ENCODE results near the gene INKA2.

DNA sequence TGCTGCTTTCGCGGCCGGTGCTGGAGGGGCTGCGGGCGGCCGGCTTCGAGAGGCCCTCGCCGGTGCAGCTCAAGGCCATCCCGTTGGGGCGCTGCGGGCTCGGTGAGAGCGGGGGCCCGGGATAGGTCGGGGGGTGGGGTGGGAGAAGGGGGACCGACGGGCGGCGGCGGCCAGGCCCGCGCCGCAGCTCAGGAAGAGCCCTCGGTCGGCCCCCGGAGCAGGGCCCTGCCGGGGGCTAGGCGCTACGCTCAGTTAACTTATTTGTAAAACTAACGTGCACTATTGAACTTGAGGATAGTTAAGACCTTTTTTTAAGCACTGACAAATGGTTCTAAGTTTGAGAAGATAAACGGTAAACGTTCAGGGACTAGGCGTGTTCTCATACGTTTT, 16.9 kb upstream of the INKA2 start:
- TF ChIP-seq EZH2 (IDR thresholded peaks at IDR 0.05) (no peak), POLR2AphosphoS5 (IDR thresholded peaks at IDR 0.05; ENCODE audit: borderline replicate concordance, low read depth, low read length) (no peak), FOXP2 (optimal IDR thresholded peaks at IDR 0.05; ENCODE audit: control extremely low read depth, extremely low read length, insufficient read depth) (no peak)
